Measurements from ENCODE around the gene CPPED1.
"Not testable (repeated sequence)": the region's sequence is repeated elsewhere in the genome, so short reads cannot be mapped to it uniquely, and the experiment has no call there.

CPPED1 gene

DNA sequence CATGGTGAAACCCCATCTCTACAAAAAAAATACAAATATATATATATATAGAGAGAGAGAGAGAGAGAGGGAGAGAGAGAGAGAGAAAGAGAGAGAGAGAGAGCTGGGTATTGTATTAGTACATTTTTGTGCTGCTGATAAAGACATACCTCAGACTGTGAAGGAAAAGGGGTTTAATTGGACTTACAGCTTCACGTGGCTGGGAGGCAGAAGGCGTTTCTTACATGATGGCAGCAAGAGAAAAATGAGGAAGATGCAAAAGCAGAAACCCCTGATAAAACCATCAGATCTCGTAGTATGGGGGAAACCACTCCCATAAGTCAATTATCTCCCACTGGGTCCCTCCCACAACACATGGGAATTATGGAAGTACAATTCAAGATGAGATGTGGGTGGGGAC lies 37.5 kb downstream of the CPPED1 start:
- DNase-seq (ENCODE audit: low read depth): not testable (repeated sequence)

DNA sequence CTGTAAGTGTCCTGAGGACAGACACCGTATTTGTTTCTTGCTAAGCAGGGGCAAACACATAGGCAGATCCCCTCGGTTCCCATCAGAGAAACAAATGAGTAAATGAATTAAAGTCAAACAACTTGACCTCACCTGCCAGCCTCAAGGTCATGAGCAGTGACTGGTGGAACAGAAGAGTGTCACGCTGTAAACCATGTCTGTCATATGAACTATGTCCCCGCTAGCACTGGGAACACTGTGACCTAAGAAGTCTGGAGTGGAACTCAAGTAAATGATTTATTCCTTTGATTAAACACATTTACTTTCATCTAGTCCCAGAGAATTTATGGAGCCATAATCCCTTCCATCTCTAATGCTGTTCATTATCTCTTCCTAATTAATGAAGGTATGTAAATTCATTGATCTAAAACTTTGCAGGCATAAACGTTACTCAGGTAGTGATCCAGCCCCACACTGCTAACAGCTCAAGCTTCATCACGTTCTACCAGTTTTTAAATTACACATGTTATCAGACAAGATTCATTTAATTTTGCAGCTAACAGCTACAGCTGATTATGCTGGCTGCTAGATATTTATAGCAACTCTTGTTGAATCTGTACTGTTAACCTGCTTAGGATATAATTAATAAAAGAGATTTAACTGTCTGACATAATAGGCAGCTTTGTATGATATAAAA lies 38.7 kb downstream of the CPPED1 start:
- DNase-seq (ENCODE audit: low read depth): no peak

DNA sequence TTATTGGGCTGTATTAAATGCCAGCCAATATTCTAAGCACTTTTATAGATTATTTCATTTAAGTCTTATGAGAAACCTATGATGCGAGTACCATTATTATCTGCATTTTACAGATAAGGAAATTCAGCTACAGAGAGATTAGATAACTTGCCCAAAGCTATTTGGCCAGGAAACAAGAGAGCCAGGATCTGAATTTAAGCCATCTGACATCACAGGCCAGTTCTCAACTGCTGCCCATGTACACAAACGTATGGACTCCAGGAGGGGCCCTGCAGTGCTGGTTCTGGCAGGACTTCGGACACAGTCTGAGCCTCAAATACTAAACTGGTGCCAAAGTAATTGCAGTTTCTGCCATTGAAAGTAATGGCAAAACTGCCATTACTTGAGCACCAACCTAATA lies 40.2 kb downstream of the CPPED1 start:
- no peak for DNase-seq (ENCODE audit: low read depth)

DNA sequence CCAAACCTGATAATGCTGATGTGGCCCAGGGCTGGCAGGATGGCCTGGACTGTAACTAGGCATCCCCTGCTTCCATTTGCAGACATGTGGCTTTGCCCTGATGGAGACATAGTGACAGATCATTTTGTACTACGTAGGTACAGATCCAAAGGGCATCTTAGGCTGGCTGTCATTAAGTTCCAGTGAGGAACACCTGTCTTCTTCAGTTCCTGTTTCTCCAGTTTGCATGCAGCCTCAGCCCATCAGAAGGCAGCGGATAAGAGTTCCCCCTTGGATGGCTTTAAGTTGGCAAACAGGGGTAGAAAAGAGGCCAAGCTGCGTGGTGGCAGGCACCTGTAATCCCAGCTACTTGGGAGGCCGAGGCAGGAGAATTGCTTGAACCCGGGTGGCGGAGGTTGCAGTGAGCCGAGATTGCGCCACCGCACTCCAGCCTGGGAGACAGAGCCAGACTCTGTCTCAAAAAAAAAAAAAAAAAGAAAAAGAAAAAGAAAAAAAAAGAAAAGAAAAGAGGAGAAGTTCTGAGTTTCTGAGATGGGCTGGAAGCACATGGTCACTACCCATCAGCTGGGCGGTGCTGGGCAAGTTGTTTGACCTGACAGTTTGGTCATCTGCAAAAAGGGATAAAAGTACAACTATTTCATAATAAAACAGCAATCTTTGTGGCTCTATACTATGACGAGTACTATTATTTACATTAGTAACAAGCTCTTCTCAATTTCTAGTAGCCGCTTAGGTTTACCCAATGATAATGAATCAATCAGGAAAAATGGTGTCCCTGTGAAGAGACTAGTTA lies 42.7 kb downstream of the CPPED1 start:
- no peak for DNase-seq (ENCODE audit: low read depth)

DNA sequence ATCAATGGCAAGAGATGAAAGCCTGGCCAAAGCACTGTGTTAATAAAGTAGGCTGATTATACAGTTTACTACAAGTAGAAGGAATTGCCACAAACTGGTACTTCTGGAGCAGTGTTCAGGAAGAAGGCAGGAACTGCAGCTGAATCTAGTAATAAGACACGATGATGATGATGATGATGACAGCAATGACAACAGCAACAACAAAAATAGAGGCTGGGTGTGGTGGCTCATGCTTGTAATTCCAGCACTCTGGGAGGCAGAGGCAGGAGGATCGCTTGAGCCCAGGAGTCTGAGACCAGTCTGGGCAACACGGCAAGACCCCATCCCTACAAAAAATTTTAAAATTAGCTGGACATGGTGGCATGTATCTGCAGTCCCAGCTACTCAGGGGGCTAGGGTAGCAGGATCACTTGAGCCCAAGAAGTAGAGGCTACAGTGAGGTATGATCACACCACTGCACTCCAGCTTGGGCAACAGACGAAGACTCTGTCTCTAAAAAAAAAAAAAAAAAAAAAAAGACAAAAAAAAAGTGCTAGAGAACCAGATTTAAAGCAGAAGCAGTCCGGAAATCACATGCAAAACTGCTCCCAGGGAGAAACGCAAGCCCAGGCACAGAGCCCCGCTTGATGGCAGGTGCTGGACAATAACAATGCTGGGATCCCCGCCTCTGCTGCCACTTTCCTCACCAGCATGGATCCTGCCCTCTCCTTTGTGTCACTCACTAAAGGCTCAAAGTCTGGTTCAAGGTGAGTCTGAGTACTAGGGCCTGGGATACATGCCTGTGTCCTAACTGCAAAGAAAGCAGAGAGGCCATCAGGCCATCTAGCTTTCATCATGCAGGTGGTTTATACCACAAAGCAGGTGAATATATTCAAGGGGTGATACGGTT lies 44.8 kb downstream of the CPPED1 start:
- DNase-seq (ENCODE audit: low read depth): no peak

DNA sequence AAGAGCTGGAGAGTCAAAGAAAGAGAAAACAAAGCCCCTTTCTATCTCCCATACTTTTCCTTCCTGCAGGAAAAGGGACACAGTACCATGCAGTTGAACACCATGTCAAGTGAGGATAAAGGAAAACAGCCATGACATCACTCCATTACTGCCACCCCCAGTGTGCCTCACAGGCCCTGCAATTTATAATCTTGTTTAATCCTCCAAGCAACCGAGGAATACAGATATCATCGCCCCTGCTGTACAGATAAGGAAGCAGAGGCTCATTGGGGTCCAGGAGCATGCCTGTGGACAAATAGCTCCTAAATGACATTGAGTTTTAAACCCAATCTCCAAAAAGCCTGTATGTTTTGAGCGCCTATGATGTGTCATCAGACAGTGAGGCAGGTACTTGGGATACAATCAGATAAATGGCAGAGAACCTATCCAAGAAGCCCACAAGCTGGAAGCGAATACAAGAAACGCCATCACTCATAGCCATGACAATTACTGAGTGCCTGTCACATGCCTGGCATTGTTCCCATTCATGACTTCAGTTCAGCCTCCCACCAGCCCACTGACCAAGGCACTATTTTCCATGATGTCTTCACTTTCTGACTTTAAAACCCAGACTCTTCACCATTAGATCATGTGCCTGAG lies 45.5 kb downstream of the CPPED1 start:
- DNase-seq (ENCODE audit: low read depth): no peak

GRCh38 chr16:12757546-12757945 lies 46.1 kb downstream of the CPPED1 start:
- no peak for DNase-seq (ENCODE audit: low read depth)

GRCh38 chr16:12754824-12755543 lies 48.7 kb downstream of the CPPED1 start:
- no peak for DNase-seq (ENCODE audit: low read depth)

DNA sequence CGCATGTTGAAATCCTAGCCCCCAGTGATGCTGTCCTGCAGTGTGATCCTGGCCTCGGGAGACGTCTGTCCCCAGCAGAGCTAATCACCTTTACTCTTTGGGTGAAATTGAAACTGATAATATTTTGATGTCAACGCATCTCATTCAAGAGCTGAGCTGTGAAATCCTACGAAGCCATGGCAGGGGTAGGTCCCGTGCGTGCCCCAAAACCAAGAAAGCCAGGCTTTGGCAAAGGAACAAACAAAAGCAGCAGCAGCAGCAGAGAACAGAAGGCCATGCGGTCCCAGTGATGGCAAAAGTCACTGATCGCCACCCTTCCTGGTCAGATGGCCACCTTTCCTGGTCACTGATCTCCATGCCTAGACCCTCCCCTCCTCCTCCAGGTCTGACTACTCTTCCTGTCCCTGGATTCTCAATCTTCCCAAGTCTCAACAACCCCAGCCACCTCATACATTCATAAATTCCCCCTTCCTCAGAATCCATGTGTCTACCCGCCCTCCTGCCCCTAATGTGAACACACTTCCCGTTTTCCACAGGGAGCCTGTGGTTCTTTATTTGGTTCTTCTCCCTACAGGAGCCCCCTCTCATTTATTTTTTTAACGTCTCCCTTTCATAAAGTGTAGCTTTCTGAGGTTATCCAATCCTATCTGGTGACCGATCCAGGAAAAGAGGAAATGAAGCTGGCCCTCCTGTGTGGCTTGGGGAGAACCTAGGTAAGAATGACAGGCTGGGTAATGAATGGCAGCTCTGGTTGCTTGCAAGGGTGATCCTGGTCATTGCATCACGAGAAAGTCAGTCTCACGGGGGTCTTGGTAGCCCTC lies 50.3 kb downstream of the CPPED1 start:
- DNase-seq (ENCODE audit: low read depth): no peak

GRCh38 chr16:12752159-12752558 lies 51.5 kb downstream of the CPPED1 start:
- DNase-seq (ENCODE audit: low read depth): no peak

DNA sequence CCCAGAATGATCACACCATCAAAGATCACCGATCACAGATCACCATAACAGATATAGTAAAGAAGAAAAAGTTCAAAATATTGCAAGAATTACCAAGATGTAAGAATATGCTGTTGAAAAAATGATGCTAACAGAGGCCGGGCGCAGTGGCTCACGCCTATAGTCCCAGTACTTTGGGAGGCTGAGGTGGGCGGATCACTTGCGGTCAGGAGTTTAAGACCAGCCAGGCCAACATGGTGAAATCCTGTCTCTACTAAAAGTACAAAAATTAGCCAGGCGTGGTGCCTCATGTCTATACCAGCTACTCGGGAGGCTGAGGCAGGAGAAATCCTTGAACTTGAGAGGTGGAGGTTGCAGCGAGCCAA lies 53.2 kb downstream of the CPPED1 start:
- DNase-seq (ENCODE audit: low read depth): no peak

- DNase-seq (ENCODE audit: low read depth): no peak
These were observed 54.6 kb downstream of the CPPED1 start for GRCh38 chr16:12749076-12749475.

- no peak for DNase-seq (ENCODE audit: low read depth)
These were observed 55.9 kb downstream of the CPPED1 start for GRCh38 chr16:12747827-12748226.

DNA sequence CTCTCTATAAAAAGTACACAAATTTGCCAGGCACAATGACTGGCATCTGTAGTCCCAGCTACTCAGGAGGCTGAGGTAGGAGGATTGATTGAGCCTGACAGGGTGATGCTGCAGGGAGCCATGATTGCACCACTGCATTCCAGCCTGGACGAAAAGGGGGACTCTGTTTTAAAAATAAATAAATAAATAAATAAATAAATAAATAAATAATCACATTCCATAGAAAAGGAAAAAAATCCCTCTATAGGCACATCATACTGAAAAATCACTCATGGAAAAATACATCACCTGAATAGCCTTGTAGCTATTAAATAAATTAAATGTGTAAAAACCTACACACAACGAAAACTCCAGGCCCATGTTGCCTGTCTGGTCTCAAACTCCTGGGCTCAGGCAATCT lies 56.4 kb downstream of the CPPED1 start:
- no peak for DNase-seq (ENCODE audit: low read depth)

- DNase-seq (ENCODE audit: low read depth): no peak
These were observed 58.8 kb downstream of the CPPED1 start for GRCh38 chr16:12744860-12745259.

DNA sequence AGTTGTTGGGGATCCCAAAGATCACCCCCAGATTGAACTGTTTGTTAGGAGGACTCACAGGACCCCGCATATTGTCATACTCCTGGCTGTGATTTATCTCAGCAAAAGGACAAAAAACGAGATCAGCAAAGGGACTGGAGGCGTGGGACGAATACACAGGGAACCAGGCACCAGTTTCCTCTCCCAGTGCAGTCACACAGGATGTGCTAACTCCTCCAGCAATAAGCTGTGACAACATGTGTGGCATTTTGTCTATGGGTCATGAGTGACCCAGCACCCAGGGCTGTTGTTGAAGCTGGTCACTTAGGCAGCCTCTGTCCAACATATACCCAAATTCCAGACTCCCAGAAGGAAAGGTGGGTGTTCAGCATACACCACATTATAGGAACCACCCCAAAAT lies 60.9 kb downstream of the CPPED1 start:
- no peak for DNase-seq (ENCODE audit: low read depth)

- DNase-seq (ENCODE audit: low read depth): no peak
These were observed 62.6 kb downstream of the CPPED1 start for GRCh38 chr16:12740986-12741610.

DNA sequence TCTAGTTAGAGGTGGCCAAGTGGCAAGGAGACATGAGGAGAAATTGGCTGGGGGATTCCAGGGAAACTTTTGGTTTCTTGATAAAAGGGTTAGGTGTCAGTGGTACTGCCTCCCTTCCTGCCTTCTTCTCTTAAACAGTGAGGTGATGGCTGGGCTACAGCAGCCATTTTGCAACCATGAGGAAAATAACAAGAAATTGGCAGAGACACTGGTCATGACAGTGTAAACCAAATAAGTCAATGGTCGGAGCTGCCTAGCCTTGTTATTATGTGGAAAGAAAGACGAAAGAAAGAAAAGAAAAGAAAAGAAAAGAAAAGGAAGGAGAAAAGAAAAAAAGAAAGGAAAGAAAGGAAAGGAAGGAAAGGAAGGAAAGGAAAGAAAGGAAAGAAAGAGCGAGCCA lies 63.9 kb downstream of the CPPED1 start:
- no peak for DNase-seq (ENCODE audit: low read depth)

DNA sequence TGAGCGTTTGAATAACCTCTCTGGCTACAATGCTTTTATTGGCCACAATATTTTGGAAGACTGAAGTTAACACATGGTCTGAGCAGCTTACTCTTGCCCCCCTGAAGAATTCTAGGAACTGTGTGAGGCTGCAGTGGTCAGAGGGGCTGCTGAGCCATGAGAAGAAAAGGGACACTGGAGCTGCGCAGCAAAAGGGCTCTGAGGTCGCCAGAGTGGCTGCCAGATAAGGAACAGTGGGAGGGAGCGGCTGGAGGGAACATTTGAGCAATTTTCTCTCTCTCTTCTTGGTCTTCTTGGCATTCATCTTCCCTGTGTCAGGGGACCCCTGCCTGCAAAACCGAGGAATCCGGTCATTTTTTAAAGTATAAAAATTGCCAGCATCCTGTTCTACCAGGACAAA lies 66.1 kb downstream of the CPPED1 start:
- DNase-seq (ENCODE audit: low read depth): no peak

DNA sequence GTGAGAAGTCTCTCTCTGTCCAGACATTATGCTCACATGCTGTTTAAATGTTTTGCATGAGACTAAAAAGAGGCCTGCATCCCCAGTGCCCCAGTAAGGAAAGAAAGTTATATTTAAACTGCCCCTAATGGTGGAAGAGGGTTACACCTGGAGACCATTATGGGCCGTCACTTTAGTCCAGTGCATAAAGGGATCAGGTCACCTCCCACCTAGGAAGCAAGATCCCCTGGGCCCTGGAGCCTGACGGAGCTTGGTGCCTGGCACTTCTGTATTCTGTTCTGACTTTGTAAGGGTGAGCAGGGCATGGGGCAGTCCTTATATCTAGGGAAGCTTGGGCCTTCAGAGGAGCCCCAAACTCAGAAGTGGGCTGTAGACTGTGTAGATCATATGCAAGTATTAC lies 67.9 kb downstream of the CPPED1 start:
- no peak for DNase-seq (ENCODE audit: low read depth)
